HCT116 (cell line): ENCODE results near the gene GIT2. TPM values are rescaled to one million over a fixed set of nuclear protein-coding genes. Genes with fewer than 3 reads are reported as not detected.

Experiments
- ATAC-seq: fragments of 200-7000 bp; cut with Tn5 transposase; 2 replicates; pipeline ENCODE4 v1.9.1; 2020; ENCODE audit warnings: mild to moderate bottlenecking, moderate library complexity
- BruUV-seq: library from RNA; stranded (reverse); fragments of 400-500 nt; replicated peaks from 2 replicates; lab custom pipeline; 2021; lab: Mats Ljungman, UMichigan
- CTCF ChIA-PET: fragments of 300-600 bp; sonication (Branson Sonifier 250); formaldehyde crosslinking; loops from one replicate; lab custom pipeline; 2021; ENCODE audit warnings: antibody characterized with exemption; lab: Charles Lee
- POLR2A ChIA-PET: fragments of 300-600, 350-600 bp; sonication (Branson Sonifier 250); formaldehyde crosslinking; loops from one replicate; lab custom pipeline; 2021; ENCODE audit warnings: antibody characterized with exemption; lab: Charles Lee
- RAD21 ChIA-PET, 2 experiments: fragments of 300-600 bp; sonication (Branson Sonifier 250); formaldehyde crosslinking; loops; one replicate each; lab custom pipeline; 2023; ENCODE audit warnings: low total read pairs in 2 of 2; ENCODE audit not compliant: uncharacterized antibody in 2 of 2, unreplicated experiment in 2 of 2, low non-redundant PET in 1 of 2; lab: Charles Lee
- DNase-seq: peaks from one replicate; pipeline ENCODE4 v3.0.0-alpha.2; 2010; ENCODE audit warnings: low read depth, low spot score
- H2AFZ ChIP-seq: fragments of 200-600 bp; shearing (Covaris generic), sonication (generic); 2 replicates; pipeline ENCODE4 v1.6.1; 2017; ENCODE audit warnings: low read depth, mixed run types, mixed read lengths, antibody characterized with exemption, low read length; ENCODE audit not compliant: poor library complexity, severe bottlenecking
- H3K27ac ChIP-seq: 2 replicates; pipeline ENCODE4 v1.5.1; 2012; ENCODE audit warnings: low read depth, low read length
- H3K27me3 ChIP-seq: fragments of 200-600 bp; sonication (generic); 2 replicates; pipeline ENCODE4 v1.6.1; 2016; ENCODE audit warnings: mixed run types, low read length, mixed read lengths; ENCODE audit not compliant: insufficient read depth
- H3K36me3 ChIP-seq, 2 experiments: fragments of 200-500 bp in 1 of 2; fragments of 200-600 bp in 1 of 2; sonication (Bioruptor generic) in 1 of 2; sonication (generic) in 1 of 2; 2 replicates each; pipeline versions ENCODE4 v1.5.1 to v1.6.1; 2014 to 2016; ENCODE audit warnings: low read length in 2 of 2, inconsistent platforms in 1 of 2, mixed read lengths in 1 of 2, mixed run types in 1 of 2; ENCODE audit not compliant: insufficient read depth in 2 of 2, control insufficient read depth in 1 of 2
- H3K4me1 ChIP-seq, 2 experiments: fragments of 200-600 bp in 1 of 2; sonication (generic) in 1 of 2; 2 replicates each; pipeline versions ENCODE4 v1.5.1 to v1.6.1; 2012 to 2017; ENCODE audit warnings: low read length in 2 of 2, inconsistent platforms in 1 of 2, mild to moderate bottlenecking in 1 of 2, mixed read lengths in 1 of 2, mixed run types in 1 of 2, moderate library complexity in 1 of 2; ENCODE audit not compliant: insufficient read depth in 2 of 2, control insufficient read depth in 1 of 2
- H3K4me2 ChIP-seq: fragments of 200-600 bp; sonication (generic); 2 replicates; pipeline ENCODE4 v1.6.1; 2017; ENCODE audit warnings: mixed run types, low read length, mixed read lengths
- H3K4me3 ChIP-seq, 2 experiments: fragments of 200-600 bp in 1 of 2; sonication (generic) in 1 of 2; replicated peaks in 1 of 2; 2 replicates each; pipeline ENCODE4 v1.5.1; 2011 to 2016; ENCODE audit warnings: low read length in 2 of 2, control low read depth in 1 of 2, low read depth in 1 of 2, mild to moderate bottlenecking in 1 of 2, mixed read lengths in 1 of 2, mixed run types in 1 of 2
- H3K79me2 ChIP-seq: fragments of 200-600 bp; sonication (generic); 2 replicates; pipeline ENCODE4 v1.6.1; 2017; ENCODE audit warnings: mild to moderate bottlenecking, mixed run types, low read length, moderate library complexity, mixed read lengths; ENCODE audit not compliant: insufficient read depth
- H3K9ac ChIP-seq: fragments of 200-600 bp; sonication (generic); 2 replicates; pipeline ENCODE4 v1.6.1; 2016; ENCODE audit warnings: low read length, mixed read lengths
- H3K9me2 ChIP-seq: fragments of 200-600 bp; sonication (generic), shearing (Covaris generic); 2 replicates; pipeline ENCODE4 v1.6.1; 2017; ENCODE audit warnings: mixed run types, mild to moderate bottlenecking, moderate library complexity; ENCODE audit not compliant: insufficient read depth
- H3K9me3 ChIP-seq, 2 experiments: fragments of 200-500 bp in 1 of 2; fragments of 200-600 bp in 1 of 2; sonication (Bioruptor generic) in 1 of 2; sonication (generic) in 1 of 2; 2 replicates each; pipeline ENCODE4 v1.6.1; 2014 to 2017; ENCODE audit warnings: low read length in 2 of 2, mixed read lengths in 2 of 2, inconsistent platforms in 1 of 2, low read depth in 1 of 2, mild to moderate bottlenecking in 1 of 2, mixed run types in 1 of 2, moderate library complexity in 1 of 2; ENCODE audit not compliant: control insufficient read depth in 1 of 2, insufficient read depth in 1 of 2
- H4K20me1 ChIP-seq: fragments of 200-600 bp; sonication (generic), shearing (Covaris generic); 2 replicates; pipeline ENCODE4 v1.6.1; 2017; ENCODE audit warnings: mixed run types, mild to moderate bottlenecking, moderate library complexity; ENCODE audit not compliant: insufficient read depth
- EGR1 ChIP-seq: IDR thresholded peaks from 2 replicates; pipeline ENCODE4 v1.6.1; 2012; ENCODE audit warnings: low read depth
- JUND ChIP-seq: IDR thresholded peaks from 2 replicates; pipeline ENCODE4 v1.6.1; 2012
- TCF7L2 ChIP-seq: IDR thresholded peaks from 2 replicates; pipeline ENCODE4 v1.7.0; 2011; ENCODE audit warnings: borderline replicate concordance, inconsistent platforms; ENCODE audit not compliant: insufficient read depth, insufficient read length; ENCODE audit errors: extremely low read depth
- intact Hi-C: fragments of 100-400 bp; cut with micrococcal nuclease; formaldehyde crosslinking; loops from 2 replicates; pipeline ENCODE4 v1.10.0; 2022
- total RNA-seq: library from RNA; stranded (reverse); gene quantifications from one replicate; pipeline ENCODE4 v1.2.1, GENCODE V29; 2021; ENCODE audit not compliant: unreplicated experiment
- TF ChIP-seq, protein P1 (sequence below): IDR thresholded peaks from 2 replicates; pipeline ENCODE4 v1.6.1; 2012; ENCODE audit warnings: low read depth
- TF ChIP-seq, protein P2 (sequence below): IDR thresholded peaks from 2 replicates; pipeline ENCODE4 v1.6.1; 2012

The GIT2 gene
- total RNA-seq, 1 experiment from 2014 or later, result 21.5 TPM

DNA sequence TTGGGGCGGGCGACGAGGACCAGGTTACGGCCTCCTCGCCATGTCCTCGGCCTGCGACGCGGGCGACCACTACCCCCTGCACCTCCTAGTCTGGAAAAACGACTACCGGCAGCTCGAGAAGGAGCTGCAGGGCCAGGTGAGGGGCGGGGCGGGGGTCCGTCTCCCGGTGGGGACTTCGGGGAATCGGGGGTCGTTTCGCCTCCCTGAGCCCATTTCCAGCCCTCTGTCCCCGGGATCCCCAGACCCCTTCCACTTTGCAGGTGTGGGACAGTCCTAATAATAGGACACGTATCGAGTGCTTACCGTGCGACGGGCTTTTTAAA, 3.4 kb upstream of the GIT2 start:
- DNase-seq, result no peak
- H4K20me1 ChIP-seq, result no peaks in the 10 kb centered on the region
- H3K79me2 ChIP-seq, result peaks cover 21% of the 10 kb centered on the region
- no peaks in the 10 kb centered on the region for H3K9me3 ChIP-seq
- peak overlapping the region; percentile 36; the same call in 1 of the 2 replicates for H3K27ac ChIP-seq
- peak overlapping the region; percentile 74 for H3K9ac ChIP-seq
- RAD21 ChIA-PET, result no interaction called here
- no peaks in the 10 kb centered on the region for H3K27me3 ChIP-seq
- peaks cover 32 to 63% of the 10 kb centered on the region in 2 experiments for H3K4me1 ChIP-seq
- H3K9me2 ChIP-seq, result no peaks in the 10 kb centered on the region
- peak overlapping the region; percentile 85 for H3K4me2 ChIP-seq
- ATAC-seq, result no peak
- H3K4me3 ChIP-seq, result peak overlapping the region; percentile 62 to 78
- no peak overlapping the region for H2AFZ ChIP-seq
- intact Hi-C loops, result no loop called here
- TF ChIP-seq, protein P1, sequence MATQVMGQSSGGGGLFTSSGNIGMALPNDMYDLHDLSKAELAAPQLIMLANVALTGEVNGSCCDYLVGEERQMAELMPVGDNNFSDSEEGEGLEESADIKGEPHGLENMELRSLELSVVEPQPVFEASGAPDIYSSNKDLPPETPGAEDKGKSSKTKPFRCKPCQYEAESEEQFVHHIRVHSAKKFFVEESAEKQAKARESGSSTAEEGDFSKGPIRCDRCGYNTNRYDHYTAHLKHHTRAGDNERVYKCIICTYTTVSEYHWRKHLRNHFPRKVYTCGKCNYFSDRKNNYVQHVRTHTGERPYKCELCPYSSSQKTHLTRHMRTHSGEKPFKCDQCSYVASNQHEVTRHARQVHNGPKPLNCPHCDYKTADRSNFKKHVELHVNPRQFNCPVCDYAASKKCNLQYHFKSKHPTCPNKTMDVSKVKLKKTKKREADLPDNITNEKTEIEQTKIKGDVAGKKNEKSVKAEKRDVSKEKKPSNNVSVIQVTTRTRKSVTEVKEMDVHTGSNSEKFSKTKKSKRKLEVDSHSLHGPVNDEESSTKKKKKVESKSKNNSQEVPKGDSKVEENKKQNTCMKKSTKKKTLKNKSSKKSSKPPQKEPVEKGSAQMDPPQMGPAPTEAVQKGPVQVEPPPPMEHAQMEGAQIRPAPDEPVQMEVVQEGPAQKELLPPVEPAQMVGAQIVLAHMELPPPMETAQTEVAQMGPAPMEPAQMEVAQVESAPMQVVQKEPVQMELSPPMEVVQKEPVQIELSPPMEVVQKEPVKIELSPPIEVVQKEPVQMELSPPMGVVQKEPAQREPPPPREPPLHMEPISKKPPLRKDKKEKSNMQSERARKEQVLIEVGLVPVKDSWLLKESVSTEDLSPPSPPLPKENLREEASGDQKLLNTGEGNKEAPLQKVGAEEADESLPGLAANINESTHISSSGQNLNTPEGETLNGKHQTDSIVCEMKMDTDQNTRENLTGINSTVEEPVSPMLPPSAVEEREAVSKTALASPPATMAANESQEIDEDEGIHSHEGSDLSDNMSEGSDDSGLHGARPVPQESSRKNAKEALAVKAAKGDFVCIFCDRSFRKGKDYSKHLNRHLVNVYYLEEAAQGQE, result no peak
- TF ChIP-seq, protein P2, sequence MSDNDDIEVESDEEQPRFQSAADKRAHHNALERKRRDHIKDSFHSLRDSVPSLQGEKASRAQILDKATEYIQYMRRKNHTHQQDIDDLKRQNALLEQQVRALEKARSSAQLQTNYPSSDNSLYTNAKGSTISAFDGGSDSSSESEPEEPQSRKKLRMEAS, result no peak
- TF ChIP-seq EGR1 (no peak), JUND (no peak), TCF7L2 (no peak)
- POLR2A ChIA-PET, result interaction anchor here (0.8 kb wide), 1 partner anchor 17 kb away, joined by 3 read pairs; no protein-coding TSS in a partner anchor
- H3K36me3 ChIP-seq, result no peaks in the 10 kb centered on the region
- CTCF ChIA-PET, result no interaction called here
- no TSS peak for BruUV-seq
